WTC11 (cell line): ENCODE data around the gene PNLIPRP1. TPM values are rescaled to one million over a fixed set of nuclear protein-coding genes. Genes with fewer than 3 reads are reported as not detected.
A peak's percentile ranks its signal among the peaks of the same experiment; 100 is the strongest.

Experiments used
- ATAC-seq: fragments of 200-7000 bp; cut with Tn5 transposase; 2 replicates; pipeline ENCODE4 v1.10.0; 2021; ENCODE audit warnings: mild to moderate bottlenecking, moderate library complexity
- Bru-seq: library from RNA; stranded (reverse); fragments of 400-500 nt; gene quantifications from one replicate; lab custom pipeline; 2021; lab: Mats Ljungman, UMichigan
- CTCF ChIA-PET: fragments of 300-600 bp; sonication (Branson Sonifier 250); formaldehyde crosslinking; loops from one replicate; lab custom pipeline; 2021; ENCODE audit warnings: antibody characterized with exemption; lab: Charles Lee
- POLR2A ChIA-PET: fragments of 350-600 bp; sonication (Branson Sonifier 250); formaldehyde crosslinking; loops from one replicate; lab custom pipeline; 2021; ENCODE audit warnings: antibody characterized with exemption; lab: Charles Lee
- DNase-seq: peaks from one replicate; pipeline ENCODE4 v3.0.0; 2021; ENCODE audit warnings: low spot score
- H3K27ac Mint-ChIP-seq: 2 replicates; pipeline ENCODE4 v1.8.0; 2021; ENCODE audit warnings: mixed read lengths
- H3K27me3 Mint-ChIP-seq: 2 replicates; pipeline ENCODE4 v1.8.0; 2021; ENCODE audit warnings: low read depth, mild to moderate bottlenecking, moderate library complexity, mixed read lengths
- H3K36me3 Mint-ChIP-seq: 2 replicates; pipeline ENCODE4 v1.8.0; 2021; ENCODE audit warnings: mixed read lengths
- H3K4me1 Mint-ChIP-seq: 2 replicates; pipeline ENCODE4 v1.8.0; 2022; ENCODE audit warnings: mixed read lengths
- H3K4me3 Mint-ChIP-seq: 2 replicates; pipeline ENCODE4 v1.8.0; 2021; ENCODE audit warnings: mild to moderate bottlenecking, moderate library complexity, mixed read lengths
- H3K9me3 Mint-ChIP-seq: 2 replicates; pipeline ENCODE4 v1.8.0; 2021; ENCODE audit warnings: mixed read lengths
- ATF1 ChIP-seq: sonication (generic); formaldehyde crosslinking; IDR thresholded peaks from 2 replicates; pipeline ENCODE4 v1.8.1; 2023; ENCODE audit warnings: mild to moderate bottlenecking, moderate library complexity, missing genetic modification reagents
- CREM ChIP-seq: sonication (generic); formaldehyde crosslinking; IDR thresholded peaks from 2 replicates; pipeline ENCODE4 v1.8.1; 2022; ENCODE audit warnings: mild to moderate bottlenecking, missing genetic modification reagents, moderate library complexity
- GRHL2 ChIP-seq: fragments of 250-450 bp; sonication (Bioruptor Pico); IDR thresholded peaks from 2 replicates; pipeline ENCODE4 v1.8.0; 2022; ENCODE audit warnings: mild to moderate bottlenecking, moderate library complexity; ENCODE audit not compliant: insufficient replicate concordance, severe bottlenecking
- GTF2I ChIP-seq: fragments of 250-450 bp; sonication (Bioruptor Pico); conservative IDR thresholded peaks from 2 replicates; pipeline ENCODE4 v1.4.0; 2021; ENCODE audit warnings: mild to moderate bottlenecking
- IRF2 ChIP-seq: sonication (generic); formaldehyde crosslinking; IDR thresholded peaks from 2 replicates; pipeline ENCODE4 v1.8.0; 2022; ENCODE audit warnings: low read depth, missing genetic modification reagents, borderline replicate concordance
- JUN ChIP-seq: sonication (generic); formaldehyde crosslinking; IDR thresholded peaks from 2 replicates; pipeline ENCODE4 v1.8.0; 2023; ENCODE audit warnings: mild to moderate bottlenecking, missing genetic modification reagents
- OVOL2 ChIP-seq: fragments of 250-450 bp; sonication (Bioruptor Pico); IDR thresholded peaks from 2 replicates; pipeline ENCODE4 v1.9.0; 2021; ENCODE audit warnings: mild to moderate bottlenecking, borderline replicate concordance
- ZNF138 ChIP-seq: sonication (generic); formaldehyde crosslinking; conservative IDR thresholded peaks from 2 replicates; pipeline ENCODE4 v1.8.1; 2022; ENCODE audit warnings: mild to moderate bottlenecking, moderate library complexity, missing genetic modification reagents
- ZNF263 ChIP-seq: sonication (generic); formaldehyde crosslinking; IDR thresholded peaks from 2 replicates; pipeline ENCODE4 v1.8.1; 2022; ENCODE audit warnings: low read depth, mild to moderate bottlenecking, moderate library complexity, missing genetic modification reagents
- ZNF396 ChIP-seq: fragments of 250-450 bp; sonication (Bioruptor Pico); IDR thresholded peaks from 2 replicates; pipeline ENCODE4 v1.8.0; 2021; ENCODE audit warnings: mild to moderate bottlenecking, moderate library complexity, borderline replicate concordance
- long read RNA-seq, 3 experiments: library from RNA in 1 of 3; library from capped mRNA in 1 of 3; library from polyadenylated mRNA in 1 of 3; unstranded in 2 of 3; stranded (forward) in 1 of 3; transcript quantifications; one replicate each; pipeline ENCODE4 v2.0.0, GENCODE V29; 2021
- total RNA-seq: library from RNA; stranded (reverse); gene quantifications from 3 replicates; pipeline ENCODE4 v1.2.3, GENCODE V29; 2021
- TF ChIP-seq, protein P1 (sequence below): sonication (generic); formaldehyde crosslinking; IDR thresholded peaks from 2 replicates; pipeline ENCODE4 v1.8.0; 2023; ENCODE audit warnings: missing genetic modification reagents, mild to moderate bottlenecking, borderline replicate concordance
- TF ChIP-seq, protein P2 (sequence below): sonication (generic); formaldehyde crosslinking; IDR thresholded peaks from 2 replicates; pipeline ENCODE4 v1.8.0; 2023; ENCODE audit warnings: missing genetic modification reagents
- TF ChIP-seq, protein P3 (sequence below): sonication (generic); formaldehyde crosslinking; IDR thresholded peaks from 2 replicates; pipeline ENCODE4 v1.8.1; 2022; ENCODE audit warnings: missing genetic modification reagents, borderline replicate concordance
- TF ChIP-seq, protein P4 (sequence below): sonication (generic); formaldehyde crosslinking; IDR thresholded peaks from 2 replicates; pipeline ENCODE4 v1.8.1; 2023; ENCODE audit warnings: mild to moderate bottlenecking, missing genetic modification reagents, borderline replicate concordance
- TF ChIP-seq, protein P5 (sequence below): sonication (generic); formaldehyde crosslinking; IDR thresholded peaks from 2 replicates; pipeline ENCODE4 v1.8.0; 2022; ENCODE audit warnings: mild to moderate bottlenecking, missing genetic modification reagents

The PNLIPRP1 gene
- total RNA-seq: 0.68 to 1.2 TPM (median 0.69 TPM) in 3 replicates
- not detected for Bru-seq, nascent RNA
- long read RNA-seq, experiment 1: 0 reads
- long read RNA-seq, experiment 2: 0 reads
- long read RNA-seq, experiment 3: 0 reads

DNA sequence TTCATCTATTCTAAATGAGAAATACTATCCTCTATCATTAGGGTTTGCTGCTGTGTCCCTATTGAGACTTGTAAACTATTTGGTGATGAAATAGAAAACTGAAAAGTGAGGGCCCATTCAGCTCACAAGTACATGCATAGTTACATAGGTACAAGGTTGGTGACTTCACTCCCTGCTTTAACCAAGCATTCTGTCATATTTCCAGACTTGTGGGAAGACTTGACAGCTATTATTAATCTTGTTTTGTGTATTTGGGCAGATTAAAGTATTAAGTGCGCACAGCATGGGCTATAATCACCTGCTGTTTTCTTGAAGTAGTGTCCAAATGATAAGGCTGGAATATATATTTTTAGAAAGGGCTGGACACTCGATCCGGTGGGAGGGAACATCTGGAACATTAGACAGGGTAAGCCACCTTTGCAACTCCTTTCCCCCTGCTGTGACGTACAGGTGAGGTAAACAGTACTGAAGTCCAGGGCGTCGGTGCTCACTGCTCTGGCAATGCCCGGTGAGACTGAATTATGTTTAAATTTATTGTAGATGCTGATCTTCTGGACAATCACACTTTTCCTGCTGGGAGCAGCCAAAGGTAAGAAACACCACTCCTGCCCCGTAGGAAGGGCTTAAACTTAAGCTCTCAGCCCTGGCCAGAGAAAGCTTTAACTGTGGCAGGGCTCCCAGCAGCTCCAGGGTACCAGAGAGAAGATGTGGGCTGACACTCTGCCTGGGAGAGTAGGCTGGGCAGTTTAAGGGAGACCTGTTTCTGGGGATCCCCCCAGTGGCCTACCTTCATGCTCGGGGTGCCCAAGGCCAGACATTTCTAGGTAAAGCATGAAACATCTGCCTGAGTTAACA is at the start of gene PNLIPRP1:
TSS of gene PNLIPRP1 (plus strand) at position 370 of the 855 bp plus-strand sequence. CDS start at position 541, 171 bp downstream.
- ChIA-PET CTCF (no interaction called here), POLR2A (no interaction called here)
- H3K27ac Mint-ChIP-seq: no peak within 1 kb of the TSS
- H3K36me3 Mint-ChIP-seq: no peaks in the 10 kb centered on the region
- no peaks in the 10 kb centered on the region for H3K4me1 Mint-ChIP-seq
- no peaks in the 10 kb centered on the region for H3K27me3 Mint-ChIP-seq
- peaks cover 12% of the 10 kb centered on the region for H3K9me3 Mint-ChIP-seq
- ATAC-seq (no peak), DNase-seq (no peak)
- no peak within 1 kb of the TSS for H3K4me3 Mint-ChIP-seq
- TF ChIP-seq, protein P1, sequence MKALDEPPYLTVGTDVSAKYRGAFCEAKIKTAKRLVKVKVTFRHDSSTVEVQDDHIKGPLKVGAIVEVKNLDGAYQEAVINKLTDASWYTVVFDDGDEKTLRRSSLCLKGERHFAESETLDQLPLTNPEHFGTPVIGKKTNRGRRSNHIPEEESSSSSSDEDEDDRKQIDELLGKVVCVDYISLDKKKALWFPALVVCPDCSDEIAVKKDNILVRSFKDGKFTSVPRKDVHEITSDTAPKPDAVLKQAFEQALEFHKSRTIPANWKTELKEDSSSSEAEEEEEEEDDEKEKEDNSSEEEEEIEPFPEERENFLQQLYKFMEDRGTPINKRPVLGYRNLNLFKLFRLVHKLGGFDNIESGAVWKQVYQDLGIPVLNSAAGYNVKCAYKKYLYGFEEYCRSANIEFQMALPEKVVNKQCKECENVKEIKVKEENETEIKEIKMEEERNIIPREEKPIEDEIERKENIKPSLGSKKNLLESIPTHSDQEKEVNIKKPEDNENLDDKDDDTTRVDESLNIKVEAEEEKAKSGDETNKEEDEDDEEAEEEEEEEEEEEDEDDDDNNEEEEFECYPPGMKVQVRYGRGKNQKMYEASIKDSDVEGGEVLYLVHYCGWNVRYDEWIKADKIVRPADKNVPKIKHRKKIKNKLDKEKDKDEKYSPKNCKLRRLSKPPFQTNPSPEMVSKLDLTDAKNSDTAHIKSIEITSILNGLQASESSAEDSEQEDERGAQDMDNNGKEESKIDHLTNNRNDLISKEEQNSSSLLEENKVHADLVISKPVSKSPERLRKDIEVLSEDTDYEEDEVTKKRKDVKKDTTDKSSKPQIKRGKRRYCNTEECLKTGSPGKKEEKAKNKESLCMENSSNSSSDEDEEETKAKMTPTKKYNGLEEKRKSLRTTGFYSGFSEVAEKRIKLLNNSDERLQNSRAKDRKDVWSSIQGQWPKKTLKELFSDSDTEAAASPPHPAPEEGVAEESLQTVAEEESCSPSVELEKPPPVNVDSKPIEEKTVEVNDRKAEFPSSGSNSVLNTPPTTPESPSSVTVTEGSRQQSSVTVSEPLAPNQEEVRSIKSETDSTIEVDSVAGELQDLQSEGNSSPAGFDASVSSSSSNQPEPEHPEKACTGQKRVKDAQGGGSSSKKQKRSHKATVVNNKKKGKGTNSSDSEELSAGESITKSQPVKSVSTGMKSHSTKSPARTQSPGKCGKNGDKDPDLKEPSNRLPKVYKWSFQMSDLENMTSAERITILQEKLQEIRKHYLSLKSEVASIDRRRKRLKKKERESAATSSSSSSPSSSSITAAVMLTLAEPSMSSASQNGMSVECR: no peak
- TF ChIP-seq ZNF138 (no peak), IRF2 (CRISPR knock-in tag) (no peak), ZNF263 (CRISPR knock-in tag) (no peak), GTF2I (CRISPR knock-in tag) (no peak), OVOL2 (CRISPR knock-in tag) (no peak), JUN (CRISPR knock-in tag) (no peak), ZNF396 (CRISPR knock-in tag) (no peak), CREM (CRISPR knock-in tag) (no peak), GRHL2 (CRISPR knock-in tag) (no peak)
- TF ChIP-seq, protein P2, sequence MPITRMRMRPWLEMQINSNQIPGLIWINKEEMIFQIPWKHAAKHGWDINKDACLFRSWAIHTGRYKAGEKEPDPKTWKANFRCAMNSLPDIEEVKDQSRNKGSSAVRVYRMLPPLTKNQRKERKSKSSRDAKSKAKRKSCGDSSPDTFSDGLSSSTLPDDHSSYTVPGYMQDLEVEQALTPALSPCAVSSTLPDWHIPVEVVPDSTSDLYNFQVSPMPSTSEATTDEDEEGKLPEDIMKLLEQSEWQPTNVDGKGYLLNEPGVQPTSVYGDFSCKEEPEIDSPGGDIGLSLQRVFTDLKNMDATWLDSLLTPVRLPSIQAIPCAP (CRISPR knock-in tag): no peak
- TF ChIP-seq, protein P3, sequence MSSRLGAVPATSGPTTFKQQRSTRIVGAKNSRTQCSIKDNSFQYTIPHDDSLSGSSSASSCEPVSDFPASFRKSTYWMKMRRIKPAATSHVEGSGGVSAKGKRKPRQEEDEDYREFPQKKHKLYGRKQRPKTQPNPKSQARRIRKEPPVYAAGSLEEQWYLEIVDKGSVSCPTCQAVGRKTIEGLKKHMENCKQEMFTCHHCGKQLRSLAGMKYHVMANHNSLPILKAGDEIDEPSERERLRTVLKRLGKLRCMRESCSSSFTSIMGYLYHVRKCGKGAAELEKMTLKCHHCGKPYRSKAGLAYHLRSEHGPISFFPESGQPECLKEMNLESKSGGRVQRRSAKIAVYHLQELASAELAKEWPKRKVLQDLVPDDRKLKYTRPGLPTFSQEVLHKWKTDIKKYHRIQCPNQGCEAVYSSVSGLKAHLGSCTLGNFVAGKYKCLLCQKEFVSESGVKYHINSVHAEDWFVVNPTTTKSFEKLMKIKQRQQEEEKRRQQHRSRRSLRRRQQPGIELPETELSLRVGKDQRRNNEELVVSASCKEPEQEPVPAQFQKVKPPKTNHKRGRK: no peak

DNA sequence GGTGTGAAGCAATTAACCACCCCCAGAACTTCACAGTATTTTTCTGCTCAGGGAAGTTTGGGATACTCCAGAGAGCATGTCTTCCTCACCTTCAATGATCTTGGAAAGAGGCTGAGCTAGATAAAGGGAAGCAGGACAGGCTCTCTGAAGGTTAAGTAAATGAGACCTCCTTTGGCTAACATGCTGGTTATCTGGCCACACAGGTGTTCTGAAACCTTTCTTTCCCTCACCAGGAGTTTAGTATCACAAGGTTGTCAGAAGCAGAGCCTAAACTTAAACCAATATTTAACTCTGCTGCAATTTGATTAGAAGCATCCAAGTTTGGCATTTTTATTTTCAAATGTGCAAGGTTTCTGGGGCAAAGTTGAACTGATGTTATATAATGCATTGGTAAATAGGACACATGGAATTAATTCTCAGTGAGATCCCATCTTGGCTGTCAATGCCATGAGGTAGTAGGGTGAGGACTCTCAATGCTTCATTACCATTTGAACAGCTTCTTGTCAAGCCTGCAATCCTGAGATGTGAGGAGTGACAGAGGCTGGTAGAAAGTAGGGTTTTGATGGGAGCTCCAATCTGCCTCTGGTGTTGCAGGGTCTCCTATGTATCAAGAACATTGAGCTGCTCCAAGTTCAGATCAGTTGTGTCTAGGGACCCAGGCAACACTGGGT is 48.6 kb upstream of the PNLIPRP1 start:
- POLR2A ChIA-PET: no interaction called here
- Mint-ChIP-seq H3K4me1 (peaks cover 17% of the 10 kb centered on the region), H3K27ac (no peak overlapping the region), H3K27me3 (no peaks in the 10 kb centered on the region; the same call in 1 of the 2 replicates), H3K9me3 (peaks cover 24% of the 10 kb centered on the region), H3K4me3 (no peak overlapping the region), H3K36me3 (peaks cover 15% of the 10 kb centered on the region)
- DNase-seq: no peak
- no peak for TF ChIP-seq ATF1 (CRISPR knock-in tag)
- TF ChIP-seq, protein P4, sequence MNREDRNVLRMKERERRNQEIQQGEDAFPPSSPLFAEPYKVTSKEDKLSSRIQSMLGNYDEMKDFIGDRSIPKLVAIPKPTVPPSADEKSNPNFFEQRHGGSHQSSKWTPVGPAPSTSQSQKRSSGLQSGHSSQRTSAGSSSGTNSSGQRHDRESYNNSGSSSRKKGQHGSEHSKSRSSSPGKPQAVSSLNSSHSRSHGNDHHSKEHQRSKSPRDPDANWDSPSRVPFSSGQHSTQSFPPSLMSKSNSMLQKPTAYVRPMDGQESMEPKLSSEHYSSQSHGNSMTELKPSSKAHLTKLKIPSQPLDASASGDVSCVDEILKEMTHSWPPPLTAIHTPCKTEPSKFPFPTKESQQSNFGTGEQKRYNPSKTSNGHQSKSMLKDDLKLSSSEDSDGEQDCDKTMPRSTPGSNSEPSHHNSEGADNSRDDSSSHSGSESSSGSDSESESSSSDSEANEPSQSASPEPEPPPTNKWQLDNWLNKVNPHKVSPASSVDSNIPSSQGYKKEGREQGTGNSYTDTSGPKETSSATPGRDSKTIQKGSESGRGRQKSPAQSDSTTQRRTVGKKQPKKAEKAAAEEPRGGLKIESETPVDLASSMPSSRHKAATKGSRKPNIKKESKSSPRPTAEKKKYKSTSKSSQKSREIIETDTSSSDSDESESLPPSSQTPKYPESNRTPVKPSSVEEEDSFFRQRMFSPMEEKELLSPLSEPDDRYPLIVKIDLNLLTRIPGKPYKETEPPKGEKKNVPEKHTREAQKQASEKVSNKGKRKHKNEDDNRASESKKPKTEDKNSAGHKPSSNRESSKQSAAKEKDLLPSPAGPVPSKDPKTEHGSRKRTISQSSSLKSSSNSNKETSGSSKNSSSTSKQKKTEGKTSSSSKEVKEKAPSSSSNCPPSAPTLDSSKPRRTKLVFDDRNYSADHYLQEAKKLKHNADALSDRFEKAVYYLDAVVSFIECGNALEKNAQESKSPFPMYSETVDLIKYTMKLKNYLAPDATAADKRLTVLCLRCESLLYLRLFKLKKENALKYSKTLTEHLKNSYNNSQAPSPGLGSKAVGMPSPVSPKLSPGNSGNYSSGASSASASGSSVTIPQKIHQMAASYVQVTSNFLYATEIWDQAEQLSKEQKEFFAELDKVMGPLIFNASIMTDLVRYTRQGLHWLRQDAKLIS (CRISPR knock-in tag): no peak
- TF ChIP-seq, protein P5, sequence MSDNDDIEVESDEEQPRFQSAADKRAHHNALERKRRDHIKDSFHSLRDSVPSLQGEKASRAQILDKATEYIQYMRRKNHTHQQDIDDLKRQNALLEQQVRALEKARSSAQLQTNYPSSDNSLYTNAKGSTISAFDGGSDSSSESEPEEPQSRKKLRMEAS: no peak
- peak; percentile 82 for ATAC-seq
- CTCF ChIA-PET: interaction anchor here (0.9 to 1.4 kb wide), 2 partner anchors 15 to 633 kb away, joined by 3 to 5 read pairs; no protein-coding TSS in a partner anchor
